H1 (cell line): ENCODE measurements around the gene CCL22. TPM values are rescaled to one million over a fixed set of nuclear protein-coding genes. Genes with fewer than 3 reads are reported as not detected.

Experiments used
- CTCF ChIA-PET: fragments of 300-600 bp; sonication (Branson Sonifier 250); formaldehyde crosslinking; loops from one replicate; lab custom pipeline; 2021; ENCODE audit not compliant: partially characterized antibody; lab: Charles Lee
- POLR2A ChIA-PET: fragments of 300-600 bp; sonication (Branson Sonifier 250); formaldehyde crosslinking; loops from one replicate; lab custom pipeline; 2021; ENCODE audit warnings: inconsistent platforms; ENCODE audit not compliant: partially characterized antibody; lab: Charles Lee
- DNase-seq, 2 experiments: peaks; one replicate each; pipeline versions ENCODE4 v3.0.0 to v3.0.0-alpha.2; 2010 to 2022; ENCODE audit warnings: low spot score in 2 of 2, low read depth in 1 of 2, mixed read lengths in 1 of 2
- FAIRE-seq: peaks from 2 replicates; lab custom pipeline; 2011; peaks lifted over from hg19 to GRCh38; lab: Jason Lieb, UNC
- H2AFZ ChIP-seq: 2 replicates; pipeline ENCODE4 v1.8.1; 2012; ENCODE audit warnings: low read length, inconsistent platforms
- H2AK5ac ChIP-seq: 2 replicates; pipeline ENCODE4 v1.6.1; 2013; ENCODE audit warnings: low read depth, low read length
- H2BK120ac ChIP-seq: replicated peaks from 2 replicates; pipeline ENCODE3; 2013; ENCODE audit warnings: low read depth, low read length, inconsistent platforms
- H2BK12ac ChIP-seq: 2 replicates; pipeline ENCODE4 v1.6.1; 2013; ENCODE audit warnings: low read depth, low read length
- H2BK15ac ChIP-seq: 2 replicates; pipeline ENCODE4 v1.6.1; 2013; ENCODE audit warnings: low read length
- H2BK20ac ChIP-seq: 2 replicates; pipeline ENCODE4 v1.6.1; 2013; ENCODE audit warnings: low read length
- H2BK5ac ChIP-seq: 2 replicates; pipeline ENCODE4 v1.6.1; 2013; ENCODE audit warnings: low read depth, low read length
- H3K14ac ChIP-seq: 2 replicates; pipeline ENCODE4 v1.6.1; 2013; ENCODE audit warnings: inconsistent platforms; ENCODE audit not compliant: insufficient read length
- H3K18ac ChIP-seq: 2 replicates; pipeline ENCODE4 v1.6.1; 2013; ENCODE audit warnings: low read length; ENCODE audit errors: extremely low read depth
- H3K23ac ChIP-seq: 2 replicates; pipeline ENCODE4 v1.6.1; 2013; ENCODE audit warnings: inconsistent platforms; ENCODE audit not compliant: insufficient read length
- H3K23me2 ChIP-seq: 2 replicates; pipeline ENCODE4 v1.6.1; 2013; ENCODE audit warnings: low read depth, low read length
- H3K27ac ChIP-seq: 2 replicates; pipeline ENCODE4 v1.6.1; 2011; ENCODE audit warnings: low read depth, low read length, inconsistent platforms
- H3K27me3 ChIP-seq, 4 experiments: replicated peaks in 1 of 4; 1 replicate in 1 of 4; 2 replicates in 3 of 4; pipeline versions ENCODE4 v1.6.1 to v1.8.1; 2011 to 2013; ENCODE audit warnings: low read length in 3 of 4, mild to moderate bottlenecking in 3 of 4, inconsistent platforms in 2 of 4, mixed read lengths in 2 of 4, moderate library complexity in 1 of 4; ENCODE audit not compliant: control insufficient read depth in 3 of 4, insufficient read depth in 3 of 4; ENCODE audit errors: extremely low read depth in 1 of 4
- H3K36me3 ChIP-seq, 4 experiments: 2 replicates each; pipeline versions ENCODE4 v1.6.1 to v1.8.1; 2011 to 2013; ENCODE audit warnings: mild to moderate bottlenecking in 4 of 4, low read length in 3 of 4, moderate library complexity in 2 of 4, control low read depth in 1 of 4, inconsistent platforms in 1 of 4; ENCODE audit not compliant: insufficient read depth in 4 of 4, control insufficient read depth in 2 of 4
- H3K4ac ChIP-seq: replicated peaks from 2 replicates; pipeline ENCODE3; 2013; ENCODE audit warnings: low read length, low read depth, mixed read lengths, inconsistent platforms; ENCODE audit not compliant: insufficient read length
- H3K4me1 ChIP-seq, 4 experiments: replicated peaks in 1 of 4; 1 replicate in 1 of 4; 2 replicates in 3 of 4; pipeline versions ENCODE4 v1.6.1 to v1.8.1; 2011 to 2013; ENCODE audit warnings: low read length in 3 of 4, inconsistent platforms in 2 of 4, mixed read lengths in 1 of 4; ENCODE audit not compliant: insufficient read depth in 4 of 4, control insufficient read depth in 3 of 4
- H3K4me2 ChIP-seq, 2 experiments: 2 replicates each; pipeline versions ENCODE4 v1.6.1 to v1.8.1; 2011 to 2013; ENCODE audit warnings: low read depth in 2 of 2, low read length in 2 of 2, control low read depth in 1 of 2, inconsistent platforms in 1 of 2, mild to moderate bottlenecking in 1 of 2; ENCODE audit not compliant: insufficient read depth in 1 of 2
- H3K4me3 ChIP-seq, 4 experiments: fragments of 200-600, 300-600 bp in 1 of 4; sonication (generic), shearing (Covaris generic), sonication (Bioruptor Twin) in 1 of 4; 2 replicates each; pipeline versions ENCODE4 v1.5.1 to v1.8.1; 2011 to 2016; ENCODE audit warnings: low read length in 4 of 4, low read depth in 3 of 4, control low read depth in 2 of 4, inconsistent platforms in 2 of 4, mild to moderate bottlenecking in 2 of 4, mixed read lengths in 1 of 4, moderate library complexity in 1 of 4; ENCODE audit not compliant: insufficient read depth in 2 of 4; ENCODE audit errors: extremely low read depth in 1 of 4
- H3K56ac ChIP-seq: replicated peaks from 2 replicates; pipeline ENCODE3; 2013; ENCODE audit warnings: low read depth, mild to moderate bottlenecking, mixed read lengths, low read length, inconsistent platforms; ENCODE audit not compliant: insufficient read length
- H3K79me1 ChIP-seq: 2 replicates; pipeline ENCODE4 v1.6.1; 2013; ENCODE audit warnings: low read depth, low read length, control low read depth
- H3K79me2 ChIP-seq, 2 experiments: 2 replicates each; pipeline versions ENCODE4 v1.6.1 to v1.8.1; 2012 to 2013; ENCODE audit warnings: low read length in 2 of 2, mild to moderate bottlenecking in 2 of 2, inconsistent platforms in 1 of 2; ENCODE audit not compliant: insufficient read depth in 2 of 2, control insufficient read depth in 1 of 2
- H3K9ac ChIP-seq, 4 experiments: replicated peaks in 1 of 4; 1 replicate in 1 of 4; 2 replicates in 3 of 4; pipeline versions ENCODE4 v1.6.1 to v1.8.1; 2011 to 2013; ENCODE audit warnings: low read depth in 3 of 4, low read length in 3 of 4, control low read depth in 2 of 4, mild to moderate bottlenecking in 2 of 4, moderate library complexity in 2 of 4, inconsistent platforms in 1 of 4; ENCODE audit errors: extremely low read depth in 1 of 4
- H3K9me3 ChIP-seq, 2 experiments: 2 replicates each; pipeline versions ENCODE4 v1.6.1 to v1.8.1; 2012 to 2013; ENCODE audit warnings: mild to moderate bottlenecking in 2 of 2, moderate library complexity in 2 of 2, control low read depth in 1 of 2, inconsistent platforms in 1 of 2, low read depth in 1 of 2, low read length in 1 of 2, mixed read lengths in 1 of 2; ENCODE audit not compliant: insufficient read depth in 2 of 2
- H4K20me1 ChIP-seq, 2 experiments: replicated peaks in 1 of 2; 2 replicates each; pipeline versions ENCODE3 to v1.8.1; 2011 to 2013; ENCODE audit warnings: inconsistent platforms in 2 of 2, low read length in 2 of 2, mild to moderate bottlenecking in 1 of 2; ENCODE audit not compliant: insufficient read depth in 2 of 2, control insufficient read depth in 1 of 2
- H4K5ac ChIP-seq: 2 replicates; pipeline ENCODE4 v1.6.1; 2013; ENCODE audit warnings: low read length, low read depth, mixed read lengths, inconsistent platforms; ENCODE audit not compliant: insufficient read length
- H4K8ac ChIP-seq: 2 replicates; pipeline ENCODE4 v1.8.0; 2013; ENCODE audit warnings: mild to moderate bottlenecking, moderate library complexity, low read length, inconsistent platforms; ENCODE audit not compliant: insufficient read depth; ENCODE audit errors: extremely low read depth
- H4K91ac ChIP-seq: replicated peaks from 2 replicates; pipeline ENCODE3; 2013; ENCODE audit warnings: low read length, mixed read lengths, inconsistent platforms; ENCODE audit not compliant: insufficient read length
- BACH1 ChIP-seq: IDR thresholded peaks from 2 replicates; pipeline ENCODE4 v1.6.1; 2012; ENCODE audit warnings: low read length, improper control_type of control experiment
- RAD21 ChIP-seq, 2 experiments: IDR thresholded peaks in 1 of 2; conservative IDR thresholded peaks in 1 of 2; 2 replicates each; pipeline ENCODE4 v1.6.1; 2011; ENCODE audit warnings: low read depth in 2 of 2, low read length in 2 of 2, improper control_type of control experiment in 1 of 2, inconsistent platforms in 1 of 2, mild to moderate bottlenecking in 1 of 2, moderate library complexity in 1 of 2
- SRF ChIP-seq: IDR thresholded peaks from 2 replicates; pipeline ENCODE4 v1.6.1; 2011; ENCODE audit warnings: mild to moderate bottlenecking, low read depth, low read length, moderate library complexity
- TEAD4 ChIP-seq: IDR thresholded peaks from 2 replicates; pipeline ENCODE4 v1.6.1; 2012; ENCODE audit warnings: low read depth, low read length, inconsistent platforms, mixed read lengths
- WGBS, 2 experiments: shearing (Covaris generic) in 1 of 2; methylation state at CpG; one replicate each; pipeline versions ENCODE4 v1.1.6 to v1.1.7; 2013 to 2015; ENCODE audit warnings: low lambda C conversion rate in 2 of 2, mixed read lengths in 2 of 2, inconsistent platforms in 1 of 2, low coverage in 1 of 2, missing lambda C conversion rate in 1 of 2; ENCODE audit not compliant: insufficient replicate concordance in 2 of 2, insufficient coverage in 1 of 2, insufficient read length in 1 of 2; ENCODE audit errors: extremely low coverage in 1 of 2, missing lambda C conversion rate in 1 of 2; 5-methylcytosine and 5-hydroxymethylcytosine counted together
- polyA plus RNA-seq, 7 experiments: library from polyadenylated mRNA; depleted of rRNA in 3 of 7; stranded (reverse) in 5 of 7; unstranded in 2 of 7; fragments of >200 nt in 5 of 7; fragments of 200-250 nt in 2 of 7; gene quantifications; 1 replicate in 5 of 7; 2 replicates in 1 of 7; 4 replicates in 1 of 7; pipeline versions ENCODE4 v1.2.1 to v1.2.3, GENCODE V29; 2011 to 2013; ENCODE audit warnings: missing spikeins in 2 of 7, mixed read lengths in 2 of 7
- total RNA-seq: library from RNA; stranded (reverse); fragmentation: NEBNext Ultra II Directional; extraction: Animal tissue kit (Norgen Biotek cat#: 25700); gene quantifications from 2 replicates; pipeline ENCODE4 v1.2.1, GENCODE V29; 2021

Gene CCL22
- total and polyA plus RNA-seq, 2 of the 8 experiments (the other 6 are each of a cell fraction or from before 2014, with no cell fraction given) = not detected

- Histone ChIP-seq H2AFZ (peak overlapping the region; percentile 57; the same call in 1 of the 2 replicates), H3K14ac (no peak overlapping the region), H3K79me1 (no peaks in the 10 kb centered on the region), H3K4me1 (peaks cover 2 to 6% (median 4%) of the 10 kb centered on the region in 4 experiments; a peak in 4 of 7 replicates), H3K23ac (no peak overlapping the region), H3K4me2 (peak overlapping the region in 1 of 2 experiments; percentile 39; a peak in 1 of 4 replicates), H4K8ac (no peak overlapping the region), H3K9me3 (no peaks in the 10 kb centered on the region), H3K4me3 (no peak overlapping the region), H2BK120ac (no peak overlapping the region), H3K4ac (no peak overlapping the region), H3K27ac (no peak overlapping the region), H3K27me3 (no peaks in the 10 kb centered on the region), H3K79me2 (no peaks in the 10 kb centered on the region), H3K36me3 (no peaks in the 10 kb centered on the region), H2BK12ac (peak overlapping the region; percentile 27; the same call in 1 of the 2 replicates), H3K56ac (no peak overlapping the region), H3K18ac (no peak overlapping the region; the same call in 1 of the 2 replicates), H4K20me1 (no peaks in the 10 kb centered on the region), H3K23me2 (peaks cover 3% of the 10 kb centered on the region; the same call in 1 of the 2 replicates), H3K9ac (no peak overlapping the region), H4K91ac (no peak overlapping the region), H2BK20ac (no peak overlapping the region), H2BK5ac (no peak overlapping the region; the same call in 1 of the 2 replicates), H2BK15ac (no peak overlapping the region), H2AK5ac (no peak overlapping the region), H4K5ac (no peak overlapping the region)
- ChIA-PET POLR2A (interaction anchor here (0.8 kb wide), 1 partner anchor 100 kb away, joined by 3 read pairs; no protein-coding TSS in a partner anchor), CTCF (interaction anchor here (0.6 to 1.8 kb wide), 5 partner anchors 17 to 194 kb away, joined by 3 to 8 read pairs (median 3); no protein-coding TSS in a partner anchor)
- no peak for TF ChIP-seq BACH1
- 0 out of 4 replicates have a peak, but pooled peaks of 1 of the 2 experiments have one; percentile 5 for TF ChIP-seq RAD21 (IDR thresholded peaks at IDR 0.05 in 1 of 2, conservative IDR thresholded peaks at IDR 0.05 in 1 of 2; ENCODE audit: low read depth in 2 of 2, low read length in 2 of 2)
- TF ChIP-seq TEAD4 = peak; percentile 68; the same call in 1 of the 2 replicates
- no peak for TF ChIP-seq SRF
- WGBS, 2 experiments = 71% methylated on average over 13 of the region's 13 CpGs; no CpG with 5 or more reads in 1 of the 2 experiments
- FAIRE-seq (no peak), DNase-seq (no peak)
Measured at GRCh38 chr16:57318240-57318970, 40.2 kb upstream of the CCL22 start.
